Stimulated activated naive B cell treated with anti-CD40 and anti-IgM and Interleukin-4, amounts not matched to agents 10 μg/mL and 1 μg/mL and 100 μg/mL, for 72 hours (primary cell): ENCODE results near the gene DGKI.

Experiments used
- ATAC-seq, 2 donors: fragments of 150-1000 bp; cut with Tn5 transposase; replicated peaks; 2 replicates each; pipeline ENCODE4 v1.10.0; 2021; ENCODE audit warnings: moderate library complexity in 1 of 2
- DNase-seq: peaks from one replicate; pipeline ENCODE4 v3.0.0; 2021
- H3K27ac Mint-ChIP-seq: one replicate; pipeline ENCODE4 v1.8.0; 2022; ENCODE audit warnings: mild to moderate bottlenecking, mixed read lengths
- H3K27me3 Mint-ChIP-seq, 2 donors: one replicate each; pipeline ENCODE4 v1.8.0; 2022; ENCODE audit warnings: mixed read lengths in 2 of 2
- H3K36me3 Mint-ChIP-seq, 2 donors: one replicate each; pipeline ENCODE4 v1.8.0; 2022; ENCODE audit warnings: mixed read lengths in 2 of 2, mild to moderate bottlenecking in 1 of 2
- H3K4me1 Mint-ChIP-seq, 2 donors: one replicate each; pipeline ENCODE4 v1.8.0; 2022; ENCODE audit warnings: mixed read lengths in 2 of 2, mild to moderate bottlenecking in 1 of 2
- H3K4me3 Mint-ChIP-seq, 2 donors: one replicate each; pipeline ENCODE4 v1.8.0; 2022; ENCODE audit warnings: mild to moderate bottlenecking in 2 of 2, mixed read lengths in 2 of 2, moderate library complexity in 1 of 2
- H3K9me3 Mint-ChIP-seq, 2 donors: one replicate each; pipeline ENCODE4 v1.8.0; 2022; ENCODE audit warnings: mixed read lengths in 2 of 2, mild to moderate bottlenecking in 1 of 2

Gene DGKI

DNA sequence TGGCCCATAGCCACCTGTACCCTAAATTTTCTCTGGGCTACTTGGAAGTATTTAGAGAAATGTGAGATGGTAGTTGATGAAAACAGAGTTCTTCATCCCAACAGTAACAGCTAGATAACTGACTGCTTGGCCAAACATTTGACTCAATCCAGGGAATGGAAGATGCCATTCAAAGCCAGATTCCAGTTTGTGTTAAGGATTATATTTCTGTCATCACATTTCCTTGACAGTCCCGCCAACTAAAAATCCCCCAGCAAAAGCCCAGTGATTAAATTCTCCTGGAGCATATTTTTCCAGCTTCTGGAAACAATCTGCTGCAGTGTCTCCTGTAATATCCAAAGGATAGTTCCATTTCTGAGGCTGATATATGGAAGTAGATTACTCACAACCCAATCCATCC is 457.9 kb downstream of the DGKI start:
- H3K27me3 Mint-ChIP-seq = no peaks in the 10 kb centered on the region
- H3K36me3 Mint-ChIP-seq = no peaks in the 10 kb centered on the region
- DNase-seq (no peak), ATAC-seq (no peak)
- H3K27ac Mint-ChIP-seq = no peak overlapping the region
- no peaks in the 10 kb centered on the region for H3K9me3 Mint-ChIP-seq
- H3K4me1 Mint-ChIP-seq = no peaks in the 10 kb centered on the region
- H3K4me3 Mint-ChIP-seq = no peak overlapping the region

DNA sequence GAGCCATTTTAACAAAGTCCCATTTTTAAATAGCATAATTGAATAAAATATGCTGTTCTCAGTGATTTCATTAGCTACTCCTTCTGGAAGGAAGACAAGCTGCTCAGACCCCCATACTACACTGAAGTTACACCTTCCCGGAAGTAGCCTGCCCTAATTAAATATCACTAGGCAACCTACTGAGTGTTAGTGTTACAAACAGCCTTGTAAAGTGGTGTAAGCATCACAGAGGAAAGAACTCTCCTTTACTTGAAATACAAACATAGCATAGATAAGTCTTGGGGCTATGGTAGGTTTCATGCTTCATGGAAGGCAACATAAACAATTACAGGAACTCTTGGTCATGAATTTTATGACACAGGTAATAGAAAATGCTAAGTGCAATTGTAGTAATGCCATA is 459.8 kb downstream of the DGKI start:
- H3K27ac Mint-ChIP-seq = no peak overlapping the region
- no peaks in the 10 kb centered on the region for H3K4me1 Mint-ChIP-seq
- ATAC-seq = no peak
- no peaks in the 10 kb centered on the region for H3K9me3 Mint-ChIP-seq
- no peaks in the 10 kb centered on the region for H3K36me3 Mint-ChIP-seq
- no peak overlapping the region for H3K4me3 Mint-ChIP-seq
- no peak for DNase-seq
- H3K27me3 Mint-ChIP-seq = no peaks in the 10 kb centered on the region

DNA sequence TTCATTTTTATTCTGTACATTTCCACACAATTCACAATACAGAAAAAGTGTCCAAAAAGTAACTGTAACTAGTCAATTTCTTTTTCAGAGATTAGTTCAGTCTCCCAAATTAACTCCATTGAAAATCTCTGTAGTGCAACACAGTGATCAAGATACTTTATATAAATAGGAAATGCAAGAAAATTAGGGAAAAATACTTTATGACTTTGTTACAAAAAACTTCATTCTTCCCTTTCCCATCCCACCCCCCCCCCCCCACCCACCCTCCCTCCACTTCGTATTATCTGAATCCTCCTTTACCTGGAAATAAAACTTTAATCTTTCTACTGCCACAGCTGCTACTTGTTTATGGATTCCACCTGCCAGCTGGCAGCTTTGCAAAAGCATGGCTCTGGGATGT is 465.7 kb downstream of the DGKI start:
- Mint-ChIP-seq H3K27ac (no peak overlapping the region), H3K9me3 (peaks cover 2 to 5% of the 10 kb centered on the region in 2 donors), H3K27me3 (no peaks in the 10 kb centered on the region), H3K4me3 (no peak overlapping the region), H3K36me3 (no peaks in the 10 kb centered on the region), H3K4me1 (no peaks in the 10 kb centered on the region)
- ATAC-seq (no peak), DNase-seq (no peak)

DNA sequence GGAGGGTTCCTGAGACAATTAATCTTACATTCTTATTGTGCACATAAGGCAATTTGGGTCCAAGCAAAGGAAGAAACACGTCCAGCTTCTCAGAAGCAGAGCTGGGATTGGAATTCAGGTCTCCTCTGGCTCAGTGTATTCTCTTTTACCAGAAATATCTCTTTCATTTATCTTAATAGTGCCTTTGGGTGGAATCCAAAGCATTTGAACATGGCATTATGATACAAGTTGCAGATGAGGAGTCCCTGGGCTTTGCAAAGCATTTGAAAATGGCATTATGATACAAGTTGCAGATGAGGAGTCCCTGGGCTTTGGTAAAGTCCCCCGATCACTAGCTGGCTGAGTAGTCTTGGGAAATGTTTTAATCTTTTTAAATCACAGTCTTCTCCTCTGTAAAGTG is 473.3 kb downstream of the DGKI start:
- Mint-ChIP-seq H3K36me3 (no peaks in the 10 kb centered on the region), H3K27ac (no peak overlapping the region), H3K9me3 (peaks cover 0 to 5% of the 10 kb centered on the region in 2 donors), H3K4me3 (no peak overlapping the region), H3K27me3 (no peaks in the 10 kb centered on the region), H3K4me1 (no peaks in the 10 kb centered on the region)
- DNase-seq = no peak
- ATAC-seq = no peak

DNA sequence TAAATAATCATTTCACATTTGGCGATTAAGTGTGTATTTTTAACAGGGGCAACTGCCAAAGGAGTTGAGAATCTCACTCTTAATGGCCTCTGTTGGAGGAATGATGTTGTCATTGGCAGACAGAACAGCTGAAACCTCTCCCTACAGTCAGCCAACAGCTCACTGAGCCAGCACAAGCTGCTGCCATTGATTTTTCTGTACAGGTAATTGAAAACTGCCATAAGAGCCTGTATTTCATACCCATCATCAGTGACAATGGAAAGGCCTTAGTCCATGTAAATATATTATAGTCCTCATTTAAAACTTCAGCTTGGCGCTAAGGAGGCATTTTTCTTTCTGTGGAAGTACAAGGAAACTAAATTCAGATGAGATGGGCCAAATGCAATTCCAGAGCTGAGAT is 475.2 kb downstream of the DGKI start:
- Mint-ChIP-seq H3K36me3 (no peaks in the 10 kb centered on the region), H3K4me3 (no peak overlapping the region), H3K27ac (no peak overlapping the region), H3K27me3 (no peaks in the 10 kb centered on the region), H3K9me3 (no peaks in the 10 kb centered on the region), H3K4me1 (no peaks in the 10 kb centered on the region)
- DNase-seq (no peak), ATAC-seq (no peak)

DNA sequence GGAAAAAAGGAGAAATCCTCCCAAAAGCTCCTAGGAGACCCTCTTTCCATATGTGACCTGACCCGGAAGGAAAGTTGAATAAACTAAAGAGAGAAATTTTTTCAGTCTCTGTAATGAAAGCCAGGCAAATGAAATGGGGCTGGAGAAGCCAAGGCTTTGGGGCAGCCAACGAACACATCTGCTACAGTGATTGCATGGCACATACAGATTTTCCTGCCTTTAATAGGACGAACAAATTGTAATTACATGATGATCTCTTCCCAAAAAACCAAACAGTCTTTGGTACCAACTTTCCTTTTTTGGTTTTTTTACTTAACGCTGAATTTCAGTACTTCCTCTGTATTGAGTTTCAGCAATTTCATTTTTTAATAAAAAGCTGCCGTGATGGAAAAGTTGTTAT is 479.8 kb downstream of the DGKI start:
- no peak overlapping the region for H3K4me3 Mint-ChIP-seq
- H3K4me1 Mint-ChIP-seq = no peaks in the 10 kb centered on the region
- H3K36me3 Mint-ChIP-seq = no peaks in the 10 kb centered on the region
- H3K27ac Mint-ChIP-seq = no peak overlapping the region
- H3K27me3 Mint-ChIP-seq = no peaks in the 10 kb centered on the region
- no peak for DNase-seq
- ATAC-seq = no peak
- peaks cover 9 to 13% of the 10 kb centered on the region in 2 donors for H3K9me3 Mint-ChIP-seq

DNA sequence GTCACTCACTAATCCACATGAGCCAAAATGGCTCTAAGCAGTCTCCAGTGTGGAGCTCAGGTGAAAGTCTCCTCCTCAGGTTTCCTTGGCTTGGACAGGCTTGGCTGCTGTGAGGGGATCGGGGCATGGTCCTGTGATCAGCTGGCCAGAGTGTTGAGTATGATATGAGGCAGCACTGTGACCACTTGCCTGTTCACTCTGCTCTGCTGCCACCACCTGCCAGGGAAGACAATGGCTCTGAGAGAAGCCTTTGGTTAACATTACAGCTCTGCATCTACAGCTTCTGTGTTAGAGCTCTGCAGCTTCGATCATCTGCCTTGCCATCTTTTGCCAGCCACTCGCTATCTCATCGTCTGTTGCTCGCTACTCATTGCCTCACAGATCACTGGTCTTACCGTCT is 483.1 kb downstream of the DGKI start:
- H3K9me3 Mint-ChIP-seq = peaks cover 20 to 24% of the 10 kb centered on the region in 2 donors
- no peak for ATAC-seq
- H3K4me3 Mint-ChIP-seq = no peak overlapping the region
- H3K36me3 Mint-ChIP-seq = no peaks in the 10 kb centered on the region
- H3K4me1 Mint-ChIP-seq = no peaks in the 10 kb centered on the region
- no peak overlapping the region for H3K27ac Mint-ChIP-seq
- no peak for DNase-seq
- H3K27me3 Mint-ChIP-seq = no peaks in the 10 kb centered on the region

DNA sequence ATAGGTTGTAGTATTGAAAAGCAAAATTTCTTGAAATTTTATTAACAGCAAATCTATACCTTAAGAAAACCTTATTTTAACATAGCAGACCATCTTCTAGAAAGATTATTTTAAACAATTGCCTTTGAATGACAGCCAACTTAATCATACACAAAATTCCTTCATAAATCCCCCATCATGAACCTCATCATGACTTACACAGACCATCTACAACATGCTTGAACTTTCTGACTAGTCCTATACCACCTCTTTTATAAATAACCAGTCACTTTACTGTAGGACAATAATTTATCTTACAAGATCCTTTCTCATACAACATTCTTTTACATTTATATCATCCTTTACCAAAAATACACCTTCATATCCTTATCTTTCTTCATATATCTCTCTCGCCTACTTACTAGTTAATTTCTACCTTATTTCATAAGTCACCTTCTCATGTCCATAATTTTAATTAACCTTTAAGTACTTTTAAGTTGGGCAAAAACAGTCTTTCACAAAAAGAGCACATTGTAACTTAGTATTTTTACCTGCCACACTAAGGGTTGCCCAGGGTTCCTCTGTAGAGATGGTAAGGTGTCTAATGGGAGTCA is 486.6 kb downstream of the DGKI start:
- H3K4me3 Mint-ChIP-seq = no peak overlapping the region
- H3K4me1 Mint-ChIP-seq = no peaks in the 10 kb centered on the region
- H3K36me3 Mint-ChIP-seq = no peaks in the 10 kb centered on the region
- H3K27ac Mint-ChIP-seq = no peak overlapping the region
- H3K9me3 Mint-ChIP-seq = peaks cover 25 to 29% of the 10 kb centered on the region in 2 donors
- DNase-seq (no peak), ATAC-seq (no peak)
- no peaks in the 10 kb centered on the region for H3K27me3 Mint-ChIP-seq

DNA sequence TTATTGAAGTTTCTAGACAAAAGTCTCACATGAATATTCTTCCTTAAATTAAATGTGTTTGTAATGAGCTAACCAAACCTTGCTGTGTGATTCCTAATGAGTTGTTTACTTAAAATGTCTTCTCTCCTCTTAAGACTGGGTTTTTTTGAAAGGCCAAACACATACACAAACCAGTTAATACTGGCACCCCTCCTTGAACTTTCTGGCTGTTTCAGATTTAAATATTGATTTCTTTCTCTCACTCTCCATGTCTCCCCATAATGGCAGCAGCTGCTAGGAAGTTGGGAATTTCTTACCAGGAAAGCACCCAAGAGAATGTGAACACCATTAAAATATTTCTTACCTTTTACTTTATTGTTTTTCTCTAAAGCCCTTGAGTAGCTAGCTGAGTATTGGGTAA is 491.8 kb downstream of the DGKI start:
- Mint-ChIP-seq H3K27ac (no peak overlapping the region), H3K4me3 (no peak overlapping the region), H3K4me1 (no peaks in the 10 kb centered on the region), H3K9me3 (peaks cover 5% of the 10 kb centered on the region in 2 donors), H3K27me3 (no peaks in the 10 kb centered on the region), H3K36me3 (no peaks in the 10 kb centered on the region)
- DNase-seq = no peak
- ATAC-seq = no peak

DNA sequence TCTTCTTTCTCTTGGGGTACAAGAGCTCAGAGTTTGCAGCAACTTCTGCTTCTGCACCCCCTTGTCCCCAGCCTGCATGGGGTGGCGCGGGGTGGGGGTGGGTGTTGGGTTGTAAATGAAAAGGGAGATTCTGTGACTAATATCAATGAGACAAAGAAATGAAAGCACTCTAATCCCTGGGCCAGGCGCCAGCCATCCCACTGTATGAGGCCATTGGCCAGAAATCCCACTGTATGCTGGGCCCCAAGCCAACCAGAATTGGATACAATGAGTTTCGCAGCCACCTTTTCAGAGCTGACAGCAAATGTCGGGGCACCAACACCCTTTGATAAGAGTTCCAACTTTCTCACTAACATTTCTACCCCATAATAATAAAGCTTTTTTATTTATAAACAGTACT is 492.4 kb downstream of the DGKI start:
- H3K9me3 Mint-ChIP-seq = peaks cover 5% of the 10 kb centered on the region in 2 donors
- DNase-seq (no peak), ATAC-seq (no peak)
- H3K27me3 Mint-ChIP-seq = no peaks in the 10 kb centered on the region
- no peak overlapping the region for H3K27ac Mint-ChIP-seq
- H3K36me3 Mint-ChIP-seq = no peaks in the 10 kb centered on the region
- no peaks in the 10 kb centered on the region for H3K4me1 Mint-ChIP-seq
- H3K4me3 Mint-ChIP-seq = no peak overlapping the region

DNA sequence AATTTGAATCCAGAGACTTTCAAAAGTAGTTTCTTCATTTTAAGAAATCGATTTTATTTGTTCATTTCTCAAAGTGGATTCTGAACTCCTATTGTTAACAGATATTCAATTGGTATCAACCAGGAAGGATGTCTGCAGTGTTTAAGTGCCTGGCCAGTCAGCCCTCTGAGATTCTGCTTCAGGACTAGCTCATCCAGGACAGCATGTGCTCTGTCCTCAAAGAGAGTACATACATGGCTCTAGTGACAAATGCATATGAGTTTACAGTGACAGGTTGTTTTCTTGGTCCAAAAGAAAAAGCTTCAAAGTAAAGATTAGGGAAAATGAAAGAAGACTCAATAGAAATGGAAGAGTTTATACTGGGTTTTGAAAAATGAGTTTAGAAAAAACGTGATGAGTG is 494.8 kb downstream of the DGKI start:
- DNase-seq (no peak), ATAC-seq (no peak)
- Mint-ChIP-seq H3K4me1 (no peaks in the 10 kb centered on the region), H3K27ac (no peak overlapping the region), H3K4me3 (no peak overlapping the region), H3K36me3 (no peaks in the 10 kb centered on the region), H3K27me3 (no peaks in the 10 kb centered on the region), H3K9me3 (peaks cover 0 to 3% of the 10 kb centered on the region in 2 donors)

DNA sequence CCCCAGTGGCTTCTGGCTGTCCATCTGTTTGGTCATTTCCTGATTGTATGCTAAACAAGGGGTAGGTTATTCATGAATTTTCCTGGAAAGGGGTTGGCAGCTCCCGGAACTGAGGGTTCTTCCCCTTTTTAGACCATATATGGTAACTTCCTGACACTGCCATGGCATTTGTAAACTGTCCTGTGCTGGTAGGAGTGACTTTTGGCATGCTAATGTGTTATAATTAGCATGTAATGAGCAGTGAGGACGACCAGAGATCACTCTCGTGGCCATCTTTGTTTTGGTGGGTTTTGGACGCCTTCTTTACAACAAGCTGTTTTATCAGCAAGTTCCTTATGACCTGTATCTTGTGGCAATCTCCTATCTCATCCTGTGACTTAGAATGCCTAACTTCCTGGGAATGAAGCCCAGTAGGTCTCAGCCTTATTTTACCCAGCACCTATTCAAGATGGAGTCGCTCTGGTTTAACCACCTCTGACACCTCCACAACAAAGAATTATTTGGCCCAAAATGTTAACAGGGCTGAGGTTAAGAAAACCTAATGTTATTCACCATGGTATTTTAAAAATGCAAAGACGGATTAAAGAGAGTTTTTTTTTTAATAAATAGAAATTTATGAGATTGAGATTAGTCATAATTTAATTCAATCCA is 500.9 kb downstream of the DGKI start:
- Mint-ChIP-seq H3K36me3 (no peaks in the 10 kb centered on the region), H3K27ac (no peak overlapping the region), H3K4me1 (peaks cover 0 to 5% of the 10 kb centered on the region in 2 donors), H3K9me3 (peaks cover 3 to 4% of the 10 kb centered on the region in 2 donors), H3K27me3 (peaks cover 5% of the 10 kb centered on the region in 2 donors), H3K4me3 (no peak overlapping the region)
- ATAC-seq (no peak), DNase-seq (no peak)

DNA sequence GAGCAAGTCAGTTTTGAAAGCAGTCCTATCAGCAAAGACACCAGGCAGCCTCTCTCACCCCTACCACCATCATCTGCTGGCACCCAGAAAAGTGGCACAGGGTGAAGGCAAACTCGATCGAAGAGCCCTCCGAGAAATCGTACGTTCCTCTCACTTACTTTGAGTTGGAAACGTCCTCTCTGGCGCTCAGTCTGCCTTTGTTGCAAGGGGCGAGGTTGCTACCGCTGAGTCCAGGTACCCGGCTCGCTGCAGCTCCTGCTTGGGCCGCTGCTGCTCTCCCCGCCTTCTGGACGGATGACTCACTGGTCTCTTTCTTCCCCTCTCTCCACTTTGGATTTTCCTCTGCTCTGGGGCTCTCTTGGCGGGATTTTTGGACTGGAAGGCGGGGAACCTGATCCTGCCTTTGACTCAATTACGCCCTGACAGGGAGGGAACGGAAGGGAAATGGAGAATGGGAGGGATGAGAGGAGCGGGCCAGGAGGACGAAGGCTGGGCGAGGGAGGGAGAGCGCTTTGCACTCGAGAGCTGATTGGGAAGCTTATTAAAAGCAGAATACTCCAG is 503.4 kb downstream of the DGKI start, which contains the start of gene PTN:
Gene PTN, minus strand, starts transcription at position 453 of the 561 bp plus-strand sequence. CDS start 88,760 bp downstream, outside the sequence.
- no peaks in the 10 kb centered on the region for H3K36me3 Mint-ChIP-seq
- H3K27me3 Mint-ChIP-seq = peaks cover 5% of the 10 kb centered on the region in 2 donors
- H3K4me1 Mint-ChIP-seq = peaks cover 0 to 5% of the 10 kb centered on the region in 2 donors
- no peak within 1 kb of the TSS for H3K4me3 Mint-ChIP-seq
- no peak within 1 kb of the TSS for H3K27ac Mint-ChIP-seq
- DNase-seq (no peak), ATAC-seq (peak in 1 of 2 donors; percentile 18)
- peaks cover 4 to 5% of the 10 kb centered on the region in 2 donors for H3K9me3 Mint-ChIP-seq

DNA sequence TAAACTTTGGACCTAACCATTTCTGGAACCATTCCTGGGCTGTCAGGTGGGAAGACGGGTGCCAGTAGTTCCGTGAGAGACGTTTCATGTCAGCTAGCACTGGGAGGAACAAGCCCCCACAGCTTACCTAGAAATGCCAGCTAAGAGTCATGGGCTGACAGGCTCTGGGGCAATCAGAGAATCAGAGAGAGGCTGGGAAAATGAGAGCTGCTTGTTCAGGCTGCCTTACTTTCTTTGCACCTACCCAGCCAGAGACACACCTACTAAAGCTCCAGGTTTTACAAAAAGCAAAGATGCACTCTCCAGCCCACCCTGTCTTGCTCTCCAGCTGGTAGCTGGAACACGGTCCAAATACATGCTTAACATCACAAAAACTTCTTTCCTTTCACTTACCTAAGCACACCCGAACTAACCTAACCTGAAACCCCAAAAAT is 503.9 kb downstream of the DGKI start:
- no peak overlapping the region for H3K4me3 Mint-ChIP-seq
- H3K9me3 Mint-ChIP-seq = peaks cover 4 to 5% of the 10 kb centered on the region in 2 donors
- H3K27me3 Mint-ChIP-seq = peaks cover 5% of the 10 kb centered on the region in 2 donors
- H3K36me3 Mint-ChIP-seq = no peaks in the 10 kb centered on the region
- DNase-seq (no peak), ATAC-seq (no peak)
- peaks cover 0 to 5% of the 10 kb centered on the region in 2 donors for H3K4me1 Mint-ChIP-seq
- no peak overlapping the region for H3K27ac Mint-ChIP-seq

DNA sequence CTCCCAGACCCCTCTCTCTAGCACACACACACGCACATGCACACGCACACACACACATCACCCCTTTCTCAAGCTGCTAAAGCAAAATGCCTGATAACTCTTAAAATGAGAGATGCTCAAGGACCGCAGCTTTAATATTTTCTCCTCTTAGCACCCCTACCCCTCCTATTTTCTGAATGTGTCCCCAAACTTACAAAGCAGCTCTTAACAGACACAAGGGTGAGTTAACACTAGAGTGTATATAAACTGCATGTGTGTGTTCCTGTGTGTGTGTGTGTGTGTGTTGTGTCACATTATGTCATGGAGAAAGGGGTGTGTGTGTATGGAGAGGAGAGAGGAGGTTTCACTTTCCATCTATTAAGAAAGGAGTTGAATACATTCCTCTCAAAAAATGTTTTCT is 504.5 kb downstream of the DGKI start:
- no peaks in the 10 kb centered on the region for H3K36me3 Mint-ChIP-seq
- H3K4me3 Mint-ChIP-seq = no peak overlapping the region
- no peak for DNase-seq
- peaks cover 4 to 5% of the 10 kb centered on the region in 2 donors for H3K9me3 Mint-ChIP-seq
- no peak overlapping the region for H3K27ac Mint-ChIP-seq
- ATAC-seq = no peak
- H3K27me3 Mint-ChIP-seq = peaks cover 5% of the 10 kb centered on the region in 2 donors
- H3K4me1 Mint-ChIP-seq = peaks cover 0 to 5% of the 10 kb centered on the region in 2 donors
